LHCN-M2 (cell line): ENCODE results near the gene FAM163B. TPM values are rescaled to one million over a fixed set of nuclear protein-coding genes. Genes with fewer than 3 reads are reported as not detected.
A peak's percentile ranks its signal among the peaks of the same experiment; 100 is the strongest.

Experiments used
- DNase-seq: peaks from one replicate; pipeline ENCODE4 v3.0.0-alpha.2; 2012; ENCODE audit warnings: low read depth
- total RNA-seq: library from RNA; depleted of rRNA; stranded (reverse); fragments of >200 nt; gene quantifications from 2 replicates; pipeline ENCODE4 v1.2.3, GENCODE V29; 2014

FAM163B gene
- total RNA-seq, 1 experiment from 2014 or later: not detected

DNA sequence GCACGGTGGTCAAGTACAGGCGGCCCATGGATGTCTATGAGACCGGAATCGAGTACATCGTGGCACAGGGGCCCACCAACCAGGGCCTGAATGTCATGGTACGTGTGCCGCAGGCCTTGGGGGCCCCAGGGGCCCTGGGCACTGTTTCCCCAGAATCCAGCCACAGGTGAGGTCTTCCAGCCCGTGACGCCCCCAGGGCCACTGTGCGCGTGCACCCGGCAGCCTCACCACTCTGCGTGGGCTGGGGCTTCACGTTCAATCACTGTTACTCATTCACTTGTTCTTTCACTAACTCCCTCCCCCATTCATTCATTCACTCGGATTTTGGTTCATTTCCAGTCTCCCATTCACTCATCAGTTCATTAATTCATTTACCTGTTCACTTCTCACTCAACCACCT, 62.1 kb downstream of the FAM163B start:
- no peak for DNase-seq

DNA sequence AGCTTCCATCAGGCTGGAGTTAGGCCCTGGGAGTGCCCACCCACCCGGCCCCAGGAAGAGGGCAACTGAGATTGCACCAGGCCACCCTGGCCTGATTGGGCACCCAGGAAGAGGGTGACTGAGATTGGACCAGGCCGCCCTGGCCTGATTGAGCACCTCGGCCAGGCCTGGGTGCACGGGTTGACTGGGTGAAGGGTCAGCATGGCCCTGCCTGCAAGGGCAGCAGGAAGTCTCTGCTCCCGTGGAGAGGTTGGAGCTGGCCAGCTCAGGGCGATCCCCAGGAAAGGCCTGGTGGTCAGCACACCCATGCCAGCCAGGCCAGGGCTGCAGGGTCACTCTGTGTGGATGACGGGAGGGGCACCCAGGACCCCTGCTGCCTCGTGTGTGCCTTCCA, 62.9 kb downstream of the FAM163B start:
- DNase-seq: no peak

DNA sequence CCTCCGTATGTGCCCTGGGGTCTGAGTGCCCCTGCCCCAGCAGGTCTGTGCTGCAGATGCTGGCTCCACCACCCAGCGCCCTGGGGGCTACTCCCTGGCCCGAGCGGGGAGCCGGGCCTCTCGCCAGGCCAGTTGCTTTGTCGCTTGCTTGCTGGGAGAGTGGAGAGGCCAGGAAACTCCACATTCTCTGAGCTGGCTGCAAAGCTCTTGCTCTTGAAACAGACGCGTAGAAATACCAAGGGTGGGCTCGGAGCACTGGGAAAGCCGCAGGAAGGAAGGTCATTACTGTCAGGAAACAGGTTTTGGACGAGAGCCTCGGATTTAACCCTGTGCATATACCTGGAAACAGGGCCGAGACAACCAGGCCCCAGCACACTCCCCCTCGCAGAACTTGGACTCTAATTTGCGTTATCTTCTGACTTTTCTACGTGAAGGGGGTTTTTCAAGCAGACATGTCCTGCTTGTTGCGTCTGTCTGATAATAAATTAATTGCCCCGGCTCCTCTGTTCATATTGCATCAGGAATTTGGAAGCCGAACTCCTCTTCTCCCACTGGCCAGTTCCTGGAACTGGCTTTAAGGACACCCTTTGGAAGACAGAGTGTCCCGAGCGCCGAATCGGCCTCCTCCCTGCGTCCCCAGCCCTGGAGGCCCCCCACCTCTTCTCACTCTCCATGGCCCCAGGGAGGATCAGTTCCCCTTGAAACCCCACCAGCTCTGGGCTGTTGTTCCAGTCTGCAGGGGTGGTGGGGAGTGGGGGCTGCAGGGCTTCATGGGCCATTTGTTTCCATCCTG, 63.5 kb downstream of the FAM163B start:
- DNase-seq: no peak

DNA sequence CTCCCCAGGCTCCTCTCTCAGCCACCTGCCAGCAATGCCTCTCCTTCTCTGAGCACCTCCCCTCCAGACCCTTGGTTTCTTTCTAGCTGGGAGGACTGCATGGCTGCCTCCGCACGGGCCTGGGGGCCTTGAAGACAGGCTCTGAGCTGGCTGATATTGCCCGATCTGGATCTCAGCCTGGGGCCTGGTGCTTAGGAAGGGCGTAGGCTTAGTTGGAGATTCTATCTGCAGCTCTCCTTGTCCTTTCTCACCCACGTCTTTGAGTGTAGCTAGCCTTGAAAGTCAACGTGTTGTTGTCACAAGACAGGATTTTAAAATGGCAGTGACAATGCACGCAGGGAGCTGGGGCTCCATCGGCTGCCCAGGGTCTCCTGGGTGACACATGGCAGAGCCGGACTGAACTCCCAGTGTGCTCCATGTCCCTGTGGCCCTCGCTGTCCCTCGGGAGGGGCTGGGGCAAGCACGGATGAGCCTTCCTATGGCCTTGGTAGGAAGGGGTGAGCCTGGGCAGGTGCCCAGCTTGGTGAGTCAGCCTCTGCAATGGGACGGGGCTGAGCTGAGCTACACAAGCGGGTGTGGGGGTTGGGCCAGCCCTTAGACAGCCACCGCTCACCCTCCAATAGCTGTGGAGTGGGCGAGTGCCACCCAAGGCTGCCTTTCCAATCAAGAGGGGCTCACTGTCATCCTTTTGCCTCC, 65.3 kb downstream of the FAM163B start:
- no peak for DNase-seq

DNA sequence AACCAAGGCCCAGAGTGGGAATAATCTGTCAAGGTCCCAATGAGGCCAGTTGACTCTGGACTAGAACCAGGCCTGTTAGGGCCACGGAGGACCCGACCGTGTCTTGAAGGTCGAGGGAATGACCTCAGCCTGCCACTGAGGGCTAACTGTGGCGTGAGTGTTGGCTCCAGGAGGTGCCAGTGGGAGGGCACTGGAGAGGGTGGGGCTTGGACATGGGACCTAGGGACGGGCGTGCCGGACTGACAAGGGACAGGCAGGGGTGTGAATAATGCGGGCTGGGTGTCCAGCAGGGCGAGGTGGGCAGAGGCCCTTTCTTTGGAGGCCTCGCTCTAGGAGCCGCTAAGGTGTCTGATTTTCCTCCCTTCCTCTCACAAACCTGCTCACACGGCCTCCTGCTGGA, 67.2 kb downstream of the FAM163B start:
- no peak for DNase-seq

DNA sequence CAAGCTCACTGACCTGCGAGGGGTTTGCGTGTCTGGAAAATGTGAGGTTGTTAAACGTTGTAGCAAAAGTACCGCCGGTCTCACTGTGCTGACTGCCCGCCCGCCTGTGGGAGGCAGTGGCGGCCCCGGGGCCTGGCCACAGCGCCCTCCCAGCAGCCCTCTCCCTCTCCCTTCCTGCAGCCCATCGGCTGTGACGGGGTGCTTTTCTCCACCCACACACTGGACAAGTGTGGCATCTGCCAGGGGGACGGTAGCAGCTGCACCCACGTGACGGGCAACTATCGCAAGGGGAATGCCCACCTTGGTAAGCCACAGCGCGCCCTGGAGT, 68.5 kb downstream of the FAM163B start:
- no peak for DNase-seq

DNA sequence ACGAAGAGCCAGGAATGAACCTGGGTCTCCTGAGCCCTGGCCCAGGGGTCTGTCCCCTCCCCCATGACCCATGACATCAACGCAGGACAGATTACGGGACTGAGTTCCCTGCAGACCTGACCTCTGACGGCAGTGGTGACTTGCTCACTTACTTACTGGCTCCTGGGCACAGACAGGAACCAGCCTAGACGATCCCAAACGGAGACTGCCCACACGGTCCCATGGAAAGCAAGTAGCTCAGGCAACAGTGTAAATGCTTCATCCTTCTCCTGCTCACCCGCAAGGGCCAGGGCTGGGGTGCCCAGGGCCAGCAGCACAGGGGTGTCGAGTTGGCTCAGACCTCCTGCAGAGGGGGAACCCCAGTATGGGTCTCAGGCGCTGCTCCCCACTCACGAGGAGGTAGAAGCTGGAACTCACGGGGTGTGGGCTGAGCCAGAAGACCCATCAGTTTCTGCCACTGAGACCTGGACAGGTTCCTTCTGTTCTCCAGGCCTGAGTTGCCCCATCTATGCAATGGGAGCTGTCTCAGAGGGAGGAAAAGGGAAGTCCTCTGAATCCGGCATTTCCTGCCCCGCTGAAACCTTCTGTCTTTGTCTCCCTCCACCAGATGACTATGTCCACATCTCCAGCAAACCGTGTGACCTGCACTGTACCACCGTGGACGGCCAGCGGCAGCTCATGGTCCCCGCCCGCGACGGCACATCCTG, 69.0 kb downstream of the FAM163B start:
- no peak for DNase-seq

DNA sequence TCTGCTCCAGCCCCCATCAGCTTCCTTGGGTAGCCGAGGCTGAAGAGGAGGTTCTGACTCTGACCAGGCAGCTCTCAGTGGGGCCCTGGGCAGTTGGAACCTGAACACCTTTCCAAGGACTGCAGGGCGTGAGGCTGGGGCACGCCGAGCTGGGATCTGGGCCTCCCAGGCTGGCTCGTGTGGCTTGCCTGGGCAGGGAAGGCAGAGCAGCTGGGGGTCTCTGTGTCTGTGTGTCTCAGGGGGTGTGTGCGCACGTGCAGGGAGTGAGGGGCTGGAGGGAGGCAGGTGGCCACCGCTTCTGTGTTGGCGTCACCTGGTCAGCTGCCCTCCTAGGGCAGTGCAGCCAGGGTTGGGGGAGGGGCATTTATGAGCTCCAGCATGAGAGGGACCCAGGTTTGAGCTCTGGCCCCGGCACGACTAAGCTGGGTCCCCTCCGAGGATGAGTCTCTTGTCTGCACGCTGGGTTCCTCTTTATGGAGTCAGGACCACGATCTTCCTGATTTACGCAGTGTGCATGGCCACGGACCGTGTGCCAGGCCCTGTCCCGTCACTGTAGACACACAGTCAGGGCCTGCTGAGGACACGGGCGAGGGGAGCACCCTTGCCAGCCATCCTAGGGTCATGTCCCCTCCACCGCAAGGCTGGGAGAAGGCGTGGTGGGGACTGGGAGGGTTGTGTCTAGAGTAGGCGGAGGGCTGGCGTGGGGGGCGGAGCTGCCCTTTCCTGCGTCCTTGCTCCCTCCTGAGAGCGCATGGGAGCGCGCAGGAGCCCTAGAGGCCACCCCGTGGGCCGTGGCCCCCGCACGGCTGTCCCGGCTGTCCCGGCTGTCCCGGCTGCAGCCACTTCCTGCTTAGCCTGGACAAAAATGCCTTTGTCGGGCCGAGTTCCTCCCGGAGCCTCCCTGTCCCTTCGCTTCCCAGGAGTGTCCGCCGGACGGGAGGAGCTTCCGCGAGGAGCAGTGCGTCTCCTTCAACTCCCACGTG, 70.0 kb downstream of the FAM163B start:
- no peak for DNase-seq

DNA sequence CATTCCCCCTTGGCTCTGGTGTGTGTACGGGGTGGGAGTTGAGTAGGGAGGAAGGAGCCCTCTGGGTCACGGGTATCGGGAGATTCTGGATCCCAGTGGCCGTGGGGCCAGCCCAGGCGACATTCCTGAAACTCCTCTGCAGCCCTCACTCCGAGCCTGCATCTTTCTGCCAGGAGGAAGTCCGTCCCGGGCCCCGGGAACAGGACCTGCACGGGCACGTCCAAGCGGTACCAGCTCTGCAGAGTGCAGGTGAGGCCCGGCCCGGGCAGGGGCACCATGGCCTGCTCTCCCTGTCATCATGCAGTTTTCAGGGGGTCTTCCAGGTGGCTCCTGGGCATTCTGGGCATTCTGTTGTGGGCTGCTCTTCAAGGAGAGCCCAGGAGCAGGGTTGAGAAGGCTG, 71.0 kb downstream of the FAM163B start:
- no peak for DNase-seq

DNA sequence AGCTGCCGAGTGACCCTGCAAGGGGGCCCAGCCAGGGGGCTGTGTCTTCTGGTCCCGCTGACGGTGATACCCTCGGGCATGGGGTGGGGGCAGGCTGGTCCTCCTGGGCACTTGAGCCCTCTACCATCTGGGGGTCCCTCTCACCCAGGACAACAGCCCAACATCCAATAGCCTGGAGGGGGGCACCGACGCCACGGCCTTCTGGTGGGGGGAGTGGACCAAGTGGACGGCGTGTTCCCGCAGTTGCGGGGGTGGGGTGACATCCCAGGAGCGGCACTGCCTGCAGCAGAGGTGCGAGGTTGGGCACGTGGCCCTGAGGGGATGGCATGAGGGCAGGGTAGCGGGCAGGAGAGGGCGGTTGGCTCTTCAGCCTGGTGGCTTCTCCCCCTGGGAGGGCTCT, 71.9 kb downstream of the FAM163B start:
- no peak for DNase-seq

DNA sequence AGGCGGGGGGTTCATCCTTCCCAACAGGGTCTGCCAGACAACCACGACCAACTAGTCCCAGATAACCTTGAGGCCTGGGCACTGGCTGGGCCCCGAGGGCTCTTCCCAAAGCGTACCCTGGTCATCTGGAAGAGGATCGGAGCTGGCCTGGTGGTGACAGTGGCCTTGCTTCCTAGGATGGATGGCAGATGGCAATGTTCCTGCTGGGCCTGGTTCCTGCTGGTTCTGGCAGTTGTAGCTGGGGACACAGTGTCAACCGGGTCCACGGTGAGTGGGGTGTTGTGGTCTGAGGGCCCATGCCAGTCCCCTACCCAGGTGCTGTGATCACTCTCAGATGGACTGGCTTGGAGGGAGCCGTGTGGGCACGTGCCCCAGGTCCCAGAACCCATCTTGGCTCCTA, 72.7 kb downstream of the FAM163B start:
- DNase-seq: no peak

DNA sequence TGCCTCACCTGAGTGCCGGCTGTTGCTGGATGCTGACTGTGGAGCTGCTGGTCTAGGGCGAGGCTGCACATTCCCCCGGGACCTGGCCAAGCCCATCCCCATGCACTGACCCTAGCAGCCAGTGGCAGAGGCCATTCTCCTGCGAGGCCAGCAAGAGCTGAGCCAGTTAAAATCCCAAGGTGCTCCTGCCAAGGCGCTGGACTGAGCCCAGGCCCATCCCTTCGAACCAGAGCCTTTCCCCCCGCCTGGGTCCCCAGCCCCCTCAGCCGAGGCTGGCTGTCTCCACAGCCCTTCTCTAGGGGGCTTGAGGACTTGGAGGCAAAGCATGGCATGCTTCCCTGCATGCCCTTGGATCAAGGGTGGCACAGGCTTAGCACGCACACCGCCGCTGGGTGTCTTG, 73.1 kb downstream of the FAM163B start:
- no peak for DNase-seq

DNA sequence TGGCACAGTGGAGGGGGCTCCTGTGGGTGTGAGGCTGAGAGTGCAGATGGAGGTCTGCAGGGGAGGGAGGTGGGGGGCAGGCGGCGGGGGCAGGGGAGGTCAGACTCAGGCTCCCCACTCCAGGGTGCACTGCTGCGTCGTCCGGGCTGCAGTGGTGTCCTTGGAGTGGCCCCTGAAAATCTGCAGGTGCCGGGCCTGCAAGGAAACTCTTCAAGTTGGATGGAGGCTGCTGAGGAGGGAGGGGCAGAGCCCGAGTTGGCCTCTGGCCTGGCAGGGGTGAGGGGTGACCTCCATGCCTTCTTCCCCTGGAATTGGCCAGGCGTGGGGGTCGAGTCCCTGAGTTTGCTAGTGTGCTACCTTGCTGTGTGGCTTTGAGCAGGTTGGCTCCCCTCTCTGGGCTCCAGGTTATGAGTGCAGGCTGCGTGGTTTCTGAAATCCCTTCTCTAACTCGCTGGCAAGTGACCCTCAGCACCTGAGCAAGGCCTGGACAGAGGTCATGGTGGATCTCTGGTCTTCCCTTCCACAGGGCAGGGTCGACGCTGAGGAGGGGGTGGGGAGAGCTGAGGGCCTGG, 73.8 kb downstream of the FAM163B start:
- no peak for DNase-seq

DNA sequence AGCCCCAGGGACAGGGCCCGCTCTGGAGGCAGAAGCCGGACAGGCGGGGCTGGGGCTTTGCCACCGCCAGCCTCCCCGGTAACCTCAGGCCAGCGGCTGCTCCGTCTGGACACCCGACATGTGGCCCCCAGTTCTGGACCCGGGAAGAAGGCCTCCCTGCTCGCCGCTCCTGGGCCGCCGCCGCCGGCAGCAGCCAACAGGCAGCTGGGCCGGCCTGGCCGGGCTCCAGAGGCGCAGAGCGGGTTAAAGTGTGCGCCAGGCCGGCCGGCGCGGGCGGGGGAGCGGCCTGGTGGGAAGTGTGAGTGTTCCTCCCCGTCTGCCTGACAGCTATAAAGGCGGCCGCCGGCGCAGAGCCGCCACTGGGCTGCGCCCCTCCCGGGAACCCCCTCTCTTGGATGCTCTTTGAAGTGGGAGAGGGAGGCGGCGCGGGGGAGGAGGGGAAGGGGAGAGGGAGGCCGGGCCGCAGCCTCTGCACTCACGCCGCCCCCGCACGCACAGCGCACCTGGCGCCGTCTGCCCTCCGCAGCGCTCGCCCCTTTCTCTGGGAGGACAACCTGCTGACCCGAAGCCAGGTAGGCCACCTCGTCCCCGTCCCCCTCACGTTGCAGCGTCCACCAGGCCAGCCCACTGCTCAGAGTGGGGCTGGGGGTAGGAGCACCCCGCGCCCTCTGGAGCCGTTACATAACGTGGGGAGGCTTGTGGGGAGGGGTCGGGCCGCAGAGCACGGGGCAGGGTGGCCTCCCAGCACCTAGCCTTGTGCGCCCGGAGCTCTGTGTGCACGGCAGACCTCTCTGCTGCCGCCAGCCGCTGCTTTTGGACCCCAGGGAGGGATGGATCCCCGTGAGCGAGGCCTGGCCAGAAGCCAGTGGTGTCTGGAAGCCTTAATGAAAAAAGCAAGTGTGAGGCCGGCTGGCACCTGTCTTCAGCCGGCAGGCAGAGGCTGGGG, 74.6 kb downstream of the FAM163B start, which contains the start of gene ADAMTSL2:
Gene ADAMTSL2 (plus strand): TSS at position 359 of the 946 bp plus-strand sequence. CDS start 2,009 bp downstream, outside the sequence.
- peak; percentile 45 for DNase-seq

DNA sequence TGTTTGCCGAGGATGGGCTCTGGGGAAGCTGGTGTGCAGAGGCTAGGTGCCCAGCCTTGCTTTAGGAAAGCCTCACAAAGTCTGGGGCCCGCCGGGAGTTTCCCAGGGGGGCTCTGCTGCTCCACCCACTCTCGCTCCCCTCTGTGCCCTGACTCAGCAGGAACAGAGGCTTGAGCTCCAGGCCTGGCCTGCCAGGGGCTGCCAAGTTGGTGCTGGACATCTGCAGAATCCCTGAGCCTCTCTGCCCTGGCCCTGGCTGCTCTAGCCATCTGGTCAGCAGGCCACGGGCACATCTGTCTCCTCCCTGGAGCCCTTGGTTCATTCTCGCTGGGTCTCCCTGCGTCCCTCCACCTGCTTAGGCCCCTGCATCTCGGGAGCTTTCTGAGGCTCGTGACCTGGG, 75.3 kb downstream of the FAM163B start:
- DNase-seq: no peak

DNA sequence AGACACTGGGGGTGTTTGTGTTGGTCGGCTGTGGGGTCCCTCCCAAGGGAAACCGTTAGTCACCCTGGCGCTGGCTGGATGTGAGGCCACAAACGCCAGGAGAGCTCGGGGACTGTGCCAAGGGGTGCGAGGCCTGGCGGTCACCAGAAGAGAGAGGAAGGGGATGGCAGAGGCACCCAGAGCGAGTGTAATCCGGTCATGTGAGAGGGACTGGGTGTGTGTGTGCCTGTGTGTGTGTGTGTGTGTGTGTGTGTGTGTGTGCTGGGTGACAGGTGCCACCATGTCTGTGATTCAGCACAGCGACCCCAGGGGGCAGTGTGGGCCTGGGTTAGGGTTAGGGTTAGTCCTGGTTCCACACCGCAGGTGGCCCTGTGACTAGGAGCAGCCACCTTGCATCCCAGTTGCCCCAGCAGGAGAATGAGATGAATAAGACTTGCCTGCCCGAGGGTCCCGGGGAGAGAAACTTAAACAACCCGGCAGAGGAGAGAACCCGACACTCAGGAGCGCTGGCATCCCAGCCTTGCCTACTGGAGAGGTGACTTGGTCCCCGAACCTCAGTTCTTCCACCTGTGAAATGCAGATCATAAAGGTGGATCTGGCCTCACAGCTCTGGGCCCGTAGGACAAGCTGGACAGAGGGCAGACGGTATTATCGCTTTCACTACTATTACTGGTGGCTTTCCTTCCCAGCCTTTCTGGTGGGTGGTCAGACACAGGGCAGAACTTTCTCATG, 76.1 kb downstream of the FAM163B start:
- DNase-seq: peak; percentile 59

DNA sequence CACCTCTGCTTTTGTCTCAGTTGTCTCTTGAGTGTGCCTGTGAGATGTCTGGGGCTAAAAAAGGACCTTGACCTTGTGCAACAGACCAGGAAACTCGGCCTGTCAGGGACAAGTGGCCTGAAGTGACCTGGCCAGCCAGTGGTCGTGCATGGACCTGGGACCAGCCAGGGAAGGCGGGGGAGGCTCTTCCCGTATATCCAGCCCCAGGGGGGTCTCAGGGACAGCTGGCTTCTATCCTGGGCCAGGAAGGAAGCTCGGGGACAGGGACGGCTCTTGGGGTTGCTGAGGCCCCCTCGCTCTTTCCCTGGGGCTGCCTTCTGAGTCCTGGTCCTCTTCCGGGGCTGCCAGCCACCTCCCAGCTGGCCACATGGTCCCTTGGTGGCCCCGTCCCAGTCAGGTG, 77.9 kb downstream of the FAM163B start:
- DNase-seq: no peak

DNA sequence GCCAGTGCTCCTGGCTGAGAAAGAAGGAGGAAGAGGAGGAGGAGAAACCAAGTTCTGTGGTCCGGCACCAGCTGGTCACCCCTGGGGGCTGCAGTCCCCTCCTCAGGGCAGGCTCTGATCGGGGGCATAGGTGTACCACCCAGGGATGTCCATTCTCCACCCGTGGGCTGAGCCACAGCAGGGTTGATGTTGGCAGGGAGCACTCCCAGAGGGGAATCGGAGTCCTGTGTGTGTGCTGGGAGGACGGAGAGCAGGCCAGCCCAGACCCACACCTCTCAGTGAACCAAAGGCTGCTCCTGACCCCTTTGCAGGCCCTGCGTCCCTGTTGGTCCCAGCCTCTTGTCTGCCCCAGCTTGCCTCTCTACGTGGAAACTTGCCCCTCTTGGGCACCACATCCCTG, 79.3 kb downstream of the FAM163B start:
- DNase-seq: no peak

DNA sequence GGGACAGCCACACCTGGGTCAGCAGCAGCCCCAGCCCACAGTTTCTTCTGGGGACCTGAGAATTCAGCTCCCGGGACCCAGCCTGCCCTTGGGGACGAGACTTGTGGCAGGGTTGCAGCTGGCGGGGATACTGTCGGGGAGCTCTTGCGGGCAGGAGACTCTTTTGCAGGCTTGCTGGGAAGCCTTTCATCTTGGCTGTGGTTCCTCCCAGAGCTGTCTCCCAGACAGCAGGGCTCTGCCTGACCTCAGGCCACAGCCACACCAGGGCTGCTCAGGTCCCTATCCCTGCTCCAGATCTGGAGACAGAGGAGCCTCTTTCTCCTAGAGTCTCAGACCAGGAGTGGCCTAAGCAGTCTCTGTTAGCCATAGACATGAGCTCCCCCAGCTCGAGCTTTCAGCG, 79.7 kb downstream of the FAM163B start:
- no peak for DNase-seq
